Measurements from ENCODE around the gene UNC5B. TPM values are rescaled to one million over a fixed set of nuclear protein-coding genes. Genes with fewer than 3 reads are reported as not detected.

Gene UNC5B
- total RNA-seq, 6 donors from 2014 or later: 8.4 to 27.7 (median 20.5) TPM

GRCh38 chr10:71247804-71248203, 35.4 kb downstream of the UNC5B start:
- TF ChIP-seq POLR2AphosphoS5 (IDR thresholded peaks at IDR 0.05) (no peak), POLR2A (IDR thresholded peaks at IDR 0.05) (no peak), EP300 (IDR thresholded peaks at IDR 0.05) (no peak), CTCF (IDR thresholded peaks at IDR 0.05) (no peak)
- Histone ChIP-seq H3K9me3 (no peaks in the 10 kb centered on the region), H3K4me3 (no peak overlapping the region), H3K27ac (no peak overlapping the region), H3K4me1 (peaks cover 43 to 49% (median 44%) of the 10 kb centered on the region in 4 donors), H3K27me3 (no peaks in the 10 kb centered on the region), H3K36me3 (no peaks in the 10 kb centered on the region)
- ATAC-seq (ENCODE audit: low FRiP score in 2 of 2): no peak
- no peak for DNase-seq
- WGBS, 2 donors: 89 to 95% methylated on average over 1 of the region's 1 CpG

- WGBS, 2 donors: 70 to 80% methylated on average over 6 of the region's 6 CpGs
- no peak overlapping the region for H3K27ac ChIP-seq
- H3K36me3 ChIP-seq: no peaks in the 10 kb centered on the region
- no peaks in the 10 kb centered on the region for H3K9me3 ChIP-seq
- H3K27me3 ChIP-seq: no peaks in the 10 kb centered on the region
- ATAC-seq (ENCODE audit: low FRiP score in 2 of 2): no peak
- DNase-seq: no peak
- H3K4me3 ChIP-seq: no peak overlapping the region
- TF ChIP-seq EP300 (IDR thresholded peaks at IDR 0.05) (no peak), POLR2AphosphoS5 (IDR thresholded peaks at IDR 0.05) (no peak), CTCF (IDR thresholded peaks at IDR 0.05) (no peak), POLR2A (IDR thresholded peaks at IDR 0.05) (no peak)
- peaks cover 39 to 45% (median 40%) of the 10 kb centered on the region in 4 donors for H3K4me1 ChIP-seq
These were observed 35.8 kb downstream of the UNC5B start for GRCh38 chr10:71248210-71248609.

GRCh38 chr10:71249996-71250395, 37.6 kb downstream of the UNC5B start:
- TF ChIP-seq POLR2AphosphoS5 (IDR thresholded peaks at IDR 0.05): no peak
- TF ChIP-seq POLR2A (IDR thresholded peaks at IDR 0.05): no peak
- TF ChIP-seq EP300 (IDR thresholded peaks at IDR 0.05): no peak
- no peak for TF ChIP-seq CTCF (IDR thresholded peaks at IDR 0.05)
- Histone ChIP-seq H3K36me3 (no peaks in the 10 kb centered on the region), H3K9me3 (no peaks in the 10 kb centered on the region), H3K27me3 (no peaks in the 10 kb centered on the region), H3K4me3 (no peak overlapping the region), H3K4me1 (peaks cover 29 to 34% (median 31%) of the 10 kb centered on the region in 4 donors), H3K27ac (no peak overlapping the region)
- DNase-seq (peak in 1 of 2 donors; percentile 47), ATAC-seq (ENCODE audit: low FRiP score in 2 of 2) (no peak)
- WGBS, 2 donors: 91 to 100% methylated on average over 1 to 7 of the region's 7 CpGs

- ATAC-seq (ENCODE audit: low FRiP score in 2 of 2) (no peak), DNase-seq (no peak)
- TF ChIP-seq EP300 (IDR thresholded peaks at IDR 0.05) (no peak), POLR2AphosphoS5 (IDR thresholded peaks at IDR 0.05) (no peak), POLR2A (IDR thresholded peaks at IDR 0.05) (no peak), CTCF (IDR thresholded peaks at IDR 0.05) (no peak)
- Histone ChIP-seq H3K9me3 (no peaks in the 10 kb centered on the region), H3K27me3 (no peaks in the 10 kb centered on the region), H3K4me3 (no peak overlapping the region), H3K27ac (no peak overlapping the region), H3K4me1 (peaks cover 25 to 33% (median 30%) of the 10 kb centered on the region in 4 donors), H3K36me3 (no peaks in the 10 kb centered on the region)
- WGBS, 2 donors: 76 to 79% methylated on average over 3 of the region's 3 CpGs
These were observed 38.0 kb downstream of the UNC5B start for GRCh38 chr10:71250405-71250804.

- Histone ChIP-seq H3K27ac (no peak overlapping the region), H3K4me3 (no peak overlapping the region), H3K36me3 (no peaks in the 10 kb centered on the region), H3K4me1 (peaks cover 25 to 33% (median 30%) of the 10 kb centered on the region in 4 donors), H3K27me3 (no peaks in the 10 kb centered on the region), H3K9me3 (no peaks in the 10 kb centered on the region)
- TF ChIP-seq POLR2AphosphoS5 (IDR thresholded peaks at IDR 0.05): no peak
- TF ChIP-seq EP300 (IDR thresholded peaks at IDR 0.05): no peak
- no peak for TF ChIP-seq CTCF (IDR thresholded peaks at IDR 0.05)
- no peak for TF ChIP-seq POLR2A (IDR thresholded peaks at IDR 0.05)
- DNase-seq: no peak
- no peak for ATAC-seq (ENCODE audit: low FRiP score in 2 of 2)
- WGBS, 2 donors: 78 to 100% methylated on average over 1 of the region's 1 CpG
These were observed 38.5 kb downstream of the UNC5B start for GRCh38 chr10:71250842-71251241.

All from upper lobe of left lung (tissue), 6 donors.